HCT116 (cell line): ENCODE data around the gene SLC16A3. TPM values are rescaled to one million over a fixed set of nuclear protein-coding genes. Genes with fewer than 3 reads are reported as not detected.

ENCODE experiments used
- ATAC-seq: fragments of 200-7000 bp; cut with Tn5 transposase; 2 replicates; pipeline ENCODE4 v1.9.1; 2020; ENCODE audit warnings: mild to moderate bottlenecking, moderate library complexity
- BruUV-seq: library from RNA; stranded (reverse); fragments of 400-500 nt; replicated peaks from 2 replicates; lab custom pipeline; 2021; lab: Mats Ljungman, UMichigan
- CTCF ChIA-PET: fragments of 300-600 bp; sonication (Branson Sonifier 250); formaldehyde crosslinking; loops from one replicate; lab custom pipeline; 2021; ENCODE audit warnings: antibody characterized with exemption; lab: Charles Lee
- POLR2A ChIA-PET: fragments of 300-600, 350-600 bp; sonication (Branson Sonifier 250); formaldehyde crosslinking; loops from one replicate; lab custom pipeline; 2021; ENCODE audit warnings: antibody characterized with exemption; lab: Charles Lee
- RAD21 ChIA-PET, 2 experiments: fragments of 300-600 bp; sonication (Branson Sonifier 250); formaldehyde crosslinking; loops; one replicate each; lab custom pipeline; 2023; ENCODE audit warnings: low total read pairs in 2 of 2; ENCODE audit not compliant: uncharacterized antibody in 2 of 2, unreplicated experiment in 2 of 2, low non-redundant PET in 1 of 2; lab: Charles Lee
- DNase-seq: peaks from one replicate; pipeline ENCODE4 v3.0.0-alpha.2; 2010; ENCODE audit warnings: low read depth, low spot score
- H2AFZ ChIP-seq: fragments of 200-600 bp; shearing (Covaris generic), sonication (generic); 2 replicates; pipeline ENCODE4 v1.6.1; 2017; ENCODE audit warnings: low read depth, mixed run types, mixed read lengths, antibody characterized with exemption, low read length; ENCODE audit not compliant: poor library complexity, severe bottlenecking
- H3K27ac ChIP-seq: 2 replicates; pipeline ENCODE4 v1.5.1; 2012; ENCODE audit warnings: low read depth, low read length
- H3K27me3 ChIP-seq: fragments of 200-600 bp; sonication (generic); 2 replicates; pipeline ENCODE4 v1.6.1; 2016; ENCODE audit warnings: mixed run types, low read length, mixed read lengths; ENCODE audit not compliant: insufficient read depth
- H3K36me3 ChIP-seq, 2 experiments: fragments of 200-500 bp in 1 of 2; fragments of 200-600 bp in 1 of 2; sonication (Bioruptor generic) in 1 of 2; sonication (generic) in 1 of 2; 2 replicates each; pipeline versions ENCODE4 v1.5.1 to v1.6.1; 2014 to 2016; ENCODE audit warnings: low read length in 2 of 2, inconsistent platforms in 1 of 2, mixed read lengths in 1 of 2, mixed run types in 1 of 2; ENCODE audit not compliant: insufficient read depth in 2 of 2, control insufficient read depth in 1 of 2
- H3K4me1 ChIP-seq, 2 experiments: fragments of 200-600 bp in 1 of 2; sonication (generic) in 1 of 2; 2 replicates each; pipeline versions ENCODE4 v1.5.1 to v1.6.1; 2012 to 2017; ENCODE audit warnings: low read length in 2 of 2, inconsistent platforms in 1 of 2, mild to moderate bottlenecking in 1 of 2, mixed read lengths in 1 of 2, mixed run types in 1 of 2, moderate library complexity in 1 of 2; ENCODE audit not compliant: insufficient read depth in 2 of 2, control insufficient read depth in 1 of 2
- H3K4me2 ChIP-seq: fragments of 200-600 bp; sonication (generic); 2 replicates; pipeline ENCODE4 v1.6.1; 2017; ENCODE audit warnings: mixed run types, low read length, mixed read lengths
- H3K4me3 ChIP-seq, 2 experiments: fragments of 200-600 bp in 1 of 2; sonication (generic) in 1 of 2; replicated peaks in 1 of 2; 2 replicates each; pipeline ENCODE4 v1.5.1; 2011 to 2016; ENCODE audit warnings: low read length in 2 of 2, control low read depth in 1 of 2, low read depth in 1 of 2, mild to moderate bottlenecking in 1 of 2, mixed read lengths in 1 of 2, mixed run types in 1 of 2
- H3K79me2 ChIP-seq: fragments of 200-600 bp; sonication (generic); 2 replicates; pipeline ENCODE4 v1.6.1; 2017; ENCODE audit warnings: mild to moderate bottlenecking, mixed run types, low read length, moderate library complexity, mixed read lengths; ENCODE audit not compliant: insufficient read depth
- H3K9ac ChIP-seq: fragments of 200-600 bp; sonication (generic); 2 replicates; pipeline ENCODE4 v1.6.1; 2016; ENCODE audit warnings: low read length, mixed read lengths
- H3K9me2 ChIP-seq: fragments of 200-600 bp; sonication (generic), shearing (Covaris generic); 2 replicates; pipeline ENCODE4 v1.6.1; 2017; ENCODE audit warnings: mixed run types, mild to moderate bottlenecking, moderate library complexity; ENCODE audit not compliant: insufficient read depth
- H3K9me3 ChIP-seq, 2 experiments: fragments of 200-500 bp in 1 of 2; fragments of 200-600 bp in 1 of 2; sonication (Bioruptor generic) in 1 of 2; sonication (generic) in 1 of 2; 2 replicates each; pipeline ENCODE4 v1.6.1; 2014 to 2017; ENCODE audit warnings: low read length in 2 of 2, mixed read lengths in 2 of 2, inconsistent platforms in 1 of 2, low read depth in 1 of 2, mild to moderate bottlenecking in 1 of 2, mixed run types in 1 of 2, moderate library complexity in 1 of 2; ENCODE audit not compliant: control insufficient read depth in 1 of 2, insufficient read depth in 1 of 2
- H4K20me1 ChIP-seq: fragments of 200-600 bp; sonication (generic), shearing (Covaris generic); 2 replicates; pipeline ENCODE4 v1.6.1; 2017; ENCODE audit warnings: mixed run types, mild to moderate bottlenecking, moderate library complexity; ENCODE audit not compliant: insufficient read depth
- POLR2AphosphoS5 ChIP-seq: IDR thresholded peaks from 2 replicates; pipeline ENCODE4 v1.6.1; 2011; ENCODE audit warnings: mild to moderate bottlenecking, low read depth, low read length, moderate library complexity
- RAD21 ChIP-seq: IDR thresholded peaks from 2 replicates; pipeline ENCODE4 v1.6.1; 2012; ENCODE audit warnings: low read depth, mild to moderate bottlenecking
- ZFX ChIP-seq: fragments of 450-650 bp; IDR thresholded peaks from 2 replicates; pipeline ENCODE4 v1.6.1; 2017
- intact Hi-C: fragments of 100-400 bp; cut with micrococcal nuclease; formaldehyde crosslinking; loops from 2 replicates; pipeline ENCODE4 v1.10.0; 2022
- total RNA-seq: library from RNA; stranded (reverse); gene quantifications from one replicate; pipeline ENCODE4 v1.2.1, GENCODE V29; 2021; ENCODE audit not compliant: unreplicated experiment
- TF ChIP-seq, protein P1 (sequence below): IDR thresholded peaks from 2 replicates; pipeline ENCODE4 v1.6.1; 2011; ENCODE audit warnings: mild to moderate bottlenecking, low read length, moderate library complexity; ENCODE audit not compliant: insufficient replicate concordance; ENCODE audit errors: extremely low read depth

SLC16A3 gene
- total RNA-seq, 1 experiment from 2014 or later, result 445 TPM

DNA sequence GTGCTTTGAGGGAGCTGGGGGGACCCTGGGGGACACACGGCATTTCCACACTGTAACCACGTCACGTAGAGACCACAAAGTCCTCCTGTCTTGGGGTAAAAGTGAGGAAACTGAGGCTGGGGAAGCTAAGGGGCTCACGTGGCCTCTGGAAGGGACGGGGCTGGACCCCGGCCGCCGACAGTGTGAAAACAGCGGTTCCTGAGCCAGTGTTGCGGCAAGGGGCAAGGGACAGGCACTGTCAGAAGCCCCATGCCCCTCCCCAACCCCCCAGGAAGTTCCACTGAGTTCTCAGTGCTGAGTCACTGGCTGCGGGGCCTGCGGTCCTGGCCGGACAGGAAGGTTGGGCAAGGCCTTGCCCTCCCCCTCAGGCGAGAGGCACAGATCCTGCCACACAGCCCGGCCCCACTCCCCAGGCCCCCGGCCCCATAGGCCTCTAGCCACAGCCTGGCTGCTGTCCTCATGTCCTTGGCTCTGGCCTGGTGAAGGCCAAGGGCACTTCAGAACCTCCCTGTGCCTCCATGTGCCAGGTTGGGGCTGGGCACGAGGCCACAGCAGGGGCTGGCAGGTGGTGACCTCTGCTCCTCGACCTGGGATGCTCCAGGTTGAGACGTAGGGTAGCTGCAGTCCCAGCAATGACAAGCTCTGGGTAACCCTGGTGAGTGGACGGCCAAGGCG, 11.2 kb upstream of the SLC16A3 start:
- TF ChIP-seq POLR2AphosphoS5, result peak; percentile 61
- TF ChIP-seq, protein P1, sequence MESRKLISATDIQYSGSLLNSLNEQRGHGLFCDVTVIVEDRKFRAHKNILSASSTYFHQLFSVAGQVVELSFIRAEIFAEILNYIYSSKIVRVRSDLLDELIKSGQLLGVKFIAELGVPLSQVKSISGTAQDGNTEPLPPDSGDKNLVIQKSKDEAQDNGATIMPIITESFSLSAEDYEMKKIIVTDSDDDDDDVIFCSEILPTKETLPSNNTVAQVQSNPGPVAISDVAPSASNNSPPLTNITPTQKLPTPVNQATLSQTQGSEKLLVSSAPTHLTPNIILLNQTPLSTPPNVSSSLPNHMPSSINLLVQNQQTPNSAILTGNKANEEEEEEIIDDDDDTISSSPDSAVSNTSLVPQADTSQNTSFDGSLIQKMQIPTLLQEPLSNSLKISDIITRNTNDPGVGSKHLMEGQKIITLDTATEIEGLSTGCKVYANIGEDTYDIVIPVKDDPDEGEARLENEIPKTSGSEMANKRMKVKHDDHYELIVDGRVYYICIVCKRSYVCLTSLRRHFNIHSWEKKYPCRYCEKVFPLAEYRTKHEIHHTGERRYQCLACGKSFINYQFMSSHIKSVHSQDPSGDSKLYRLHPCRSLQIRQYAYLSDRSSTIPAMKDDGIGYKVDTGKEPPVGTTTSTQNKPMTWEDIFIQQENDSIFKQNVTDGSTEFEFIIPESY, result no peak
- TF ChIP-seq ZFX, result peak; percentile 68; the same call in 1 of the 2 replicates
- Histone ChIP-seq H4K20me1 (no peaks in the 10 kb centered on the region), H3K9ac (peak overlapping the region; percentile 68), H3K9me2 (no peaks in the 10 kb centered on the region), H3K9me3 (no peaks in the 10 kb centered on the region), H3K4me2 (peak overlapping the region; percentile 99), H3K27me3 (no peaks in the 10 kb centered on the region), H3K27ac (peak overlapping the region; percentile 98), H3K4me1 (peaks cover 43 to 76% of the 10 kb centered on the region in 2 experiments), H3K79me2 (no peaks in the 10 kb centered on the region), H2AFZ (no peak overlapping the region), H3K36me3 (no peaks in the 10 kb centered on the region), H3K4me3 (peak overlapping the region; percentile 29 to 46; a peak in 2 of 4 replicates)
- ATAC-seq (peak; percentile 13; the same call in 1 of the 2 replicates), DNase-seq (no peak)
- intact Hi-C loops, result no loop called here
- ChIA-PET CTCF (no interaction called here), RAD21 (no interaction called here), POLR2A (interaction anchor here (1.0 kb wide), 1 partner anchor 9 kb away, joined by 3 read pairs; no protein-coding TSS in a partner anchor)
- no TSS peak for BruUV-seq

DNA sequence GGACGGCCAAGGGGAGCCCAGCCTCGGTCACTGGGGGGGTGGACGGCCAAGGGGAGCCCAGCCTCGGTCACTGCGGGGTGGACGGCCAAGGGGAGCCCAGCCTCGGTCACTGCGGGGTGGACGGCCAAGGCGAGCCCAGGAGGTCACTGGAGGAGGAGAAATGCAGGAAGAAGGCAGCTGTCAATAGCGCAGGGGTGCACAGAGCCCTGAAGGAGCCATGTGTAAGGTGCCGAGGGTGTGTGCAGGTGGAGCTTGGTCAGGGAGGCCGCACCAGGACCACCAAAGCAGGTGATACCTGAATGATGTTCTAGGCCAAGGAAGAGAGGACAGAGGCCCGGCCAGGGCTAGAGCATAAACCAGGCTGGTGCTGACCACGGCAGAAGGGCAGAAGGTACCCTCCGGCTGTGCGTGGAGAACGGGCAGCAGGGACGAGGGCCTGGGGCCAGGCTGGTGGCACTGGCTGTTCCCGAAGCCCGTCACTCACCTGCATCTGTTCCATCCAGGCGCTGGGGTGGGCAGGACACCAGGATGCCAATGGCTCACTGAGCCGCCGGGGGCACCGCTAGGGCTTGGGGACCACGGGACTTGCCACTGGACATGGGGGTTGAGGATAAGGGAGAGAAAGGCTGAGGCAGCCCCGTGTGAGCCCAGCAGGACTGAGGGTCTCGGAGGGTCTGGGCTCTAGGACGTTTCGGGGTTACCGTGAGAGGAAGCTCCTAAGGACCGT, 10.3 kb upstream of the SLC16A3 start:
- Histone ChIP-seq H3K27me3 (no peaks in the 10 kb centered on the region), H3K4me3 (no peak overlapping the region), H3K27ac (peak overlapping the region; percentile 98), H3K79me2 (no peaks in the 10 kb centered on the region), H2AFZ (no peak overlapping the region), H3K9me3 (no peaks in the 10 kb centered on the region), H3K9me2 (no peaks in the 10 kb centered on the region), H3K9ac (peak overlapping the region; percentile 68; the same call in 1 of the 2 replicates), H4K20me1 (no peaks in the 10 kb centered on the region), H3K36me3 (no peaks in the 10 kb centered on the region), H3K4me1 (peaks cover 43 to 72% of the 10 kb centered on the region in 2 experiments), H3K4me2 (peak overlapping the region; percentile 99)
- DNase-seq, result no peak
- ChIA-PET CTCF (no interaction called here), RAD21 (no interaction called here), POLR2A (interaction anchor here (1.0 kb wide), 1 partner anchor 8 kb away, joined by 3 read pairs; no protein-coding TSS in a partner anchor)
- BruUV-seq, result no TSS peak
- no peak for ATAC-seq
- TF ChIP-seq RAD21, result no peak
- intact Hi-C loops, result no loop called here
